ENCODE results near the gene BMX. TPM values are rescaled to one million over a fixed set of nuclear protein-coding genes. Genes with fewer than 3 reads are reported as not detected.

BMX gene
- total RNA-seq, 1 experiment from 2014 or later = not detected

GRCh38 chrX:15499976-15500375 is 631 bp upstream of the BMX start:
- Histone ChIP-seq H3K79me2 (ENCODE audit: low read depth) (no peaks in the 10 kb centered on the region), H3K4me3 (no peak overlapping the region), H3K4me2 (no peak overlapping the region), H3K9me3 (ENCODE audit: insufficient read depth, low read depth) (no peaks in the 10 kb centered on the region), H3K27ac (no peak overlapping the region), H3K36me3 (ENCODE audit: low read depth) (no peaks in the 10 kb centered on the region), H3K27me3 (ENCODE audit: insufficient read depth, low read depth) (no peaks in the 10 kb centered on the region), H3K9me2 (ENCODE audit: insufficient read depth) (no peaks in the 10 kb centered on the region), H4K20me1 (ENCODE audit: insufficient read depth) (no peaks in the 10 kb centered on the region), H3F3A (ENCODE audit: insufficient read depth, low read depth) (no peaks in the 10 kb centered on the region), H2AFZ (no peak overlapping the region), H3K4me1 (replicated peaks; ENCODE audit: insufficient read depth) (peaks cover 4% of the 10 kb centered on the region; the same call in 1 of the 2 replicates)
- no peak for TF ChIP-seq CTCF (conservative IDR thresholded peaks at IDR 0.05)
- TF ChIP-seq EZH2 (IDR thresholded peaks at IDR 0.05; ENCODE audit: low read depth) = no peak
- DNase-seq = no peak
- ChIA-PET CTCF (interaction anchor here (0.5 to 0.6 kb wide), 2 partner anchors 38 to 63 kb away, joined by 3 to 4 read pairs; no protein-coding TSS in a partner anchor), POLR2A (ENCODE audit: unreplicated experiment) (no interaction called here)
- BruUV-seq (replicated peaks) = no TSS peak
- intact Hi-C loops (cut with micrococcal nuclease; ENCODE audit: unreplicated experiment) = no loop called here

GRCh38 chrX:15501506-15501905 is 899 bp downstream of the BMX start:
- Histone ChIP-seq H3F3A (ENCODE audit: insufficient read depth, low read depth) (no peaks in the 10 kb centered on the region), H3K79me2 (ENCODE audit: low read depth) (no peaks in the 10 kb centered on the region), H2AFZ (no peak overlapping the region), H3K4me1 (replicated peaks; ENCODE audit: insufficient read depth) (peaks cover 10% of the 10 kb centered on the region; the same call in 1 of the 2 replicates), H3K9me2 (ENCODE audit: insufficient read depth) (no peaks in the 10 kb centered on the region), H4K20me1 (ENCODE audit: insufficient read depth) (no peaks in the 10 kb centered on the region), H3K4me3 (no peak overlapping the region), H3K27me3 (ENCODE audit: insufficient read depth, low read depth) (no peaks in the 10 kb centered on the region), H3K36me3 (ENCODE audit: low read depth) (no peaks in the 10 kb centered on the region), H3K4me2 (no peak overlapping the region), H3K9me3 (ENCODE audit: insufficient read depth, low read depth) (no peaks in the 10 kb centered on the region), H3K27ac (no peak overlapping the region)
- TF ChIP-seq EZH2 (IDR thresholded peaks at IDR 0.05; ENCODE audit: low read depth) (no peak), CTCF (conservative IDR thresholded peaks at IDR 0.05) (no peak)
- ChIA-PET POLR2A (ENCODE audit: unreplicated experiment) (no interaction called here), CTCF (interaction anchor here (1.0 kb wide), 1 partner anchor 8 kb away, joined by 3 read pairs; the partner anchor contains the start of gene PIR)
- intact Hi-C loops (cut with micrococcal nuclease; ENCODE audit: unreplicated experiment) = no loop called here
- BruUV-seq (replicated peaks) = no TSS peak
- DNase-seq = no peak

- Histone ChIP-seq H3K27ac (no peak overlapping the region), H3K4me1 (replicated peaks; ENCODE audit: insufficient read depth) (peaks cover 10% of the 10 kb centered on the region; the same call in 1 of the 2 replicates), H3K4me3 (no peak overlapping the region), H3K27me3 (ENCODE audit: insufficient read depth, low read depth) (no peaks in the 10 kb centered on the region), H3K9me3 (ENCODE audit: insufficient read depth, low read depth) (no peaks in the 10 kb centered on the region), H2AFZ (no peak overlapping the region), H3F3A (ENCODE audit: insufficient read depth, low read depth) (no peaks in the 10 kb centered on the region), H4K20me1 (ENCODE audit: insufficient read depth) (no peaks in the 10 kb centered on the region), H3K79me2 (ENCODE audit: low read depth) (no peaks in the 10 kb centered on the region), H3K9me2 (ENCODE audit: insufficient read depth) (no peaks in the 10 kb centered on the region), H3K36me3 (ENCODE audit: low read depth) (no peaks in the 10 kb centered on the region), H3K4me2 (no peak overlapping the region)
- intact Hi-C loops (cut with micrococcal nuclease; ENCODE audit: unreplicated experiment) = no loop called here
- ChIA-PET CTCF (no interaction called here), POLR2A (ENCODE audit: unreplicated experiment) (no interaction called here)
- no TSS peak for BruUV-seq (replicated peaks)
- no peak for TF ChIP-seq CTCF (conservative IDR thresholded peaks at IDR 0.05)
- no peak for DNase-seq
Observed at GRCh38 chrX:15504661-15505060, 4.1 kb downstream of the BMX start.
